Left renal cortex interstitium (tissue), 4 donors: Measurements from ENCODE around the gene C19orf73. TPM values are rescaled to one million over a fixed set of nuclear protein-coding genes. Genes with fewer than 3 reads are reported as not detected.
"Not testable (repeated sequence)": the region's sequence is repeated elsewhere in the genome, so short reads cannot be mapped to it uniquely, and the experiment has no call there.

Source experiments
- DNase-seq, 4 donors: peaks; one replicate each; pipeline ENCODE4 v3.0.0-alpha.2; 2013; ENCODE audit warnings: low read depth in 4 of 4, low spot score in 2 of 4, missing footprints in 1 of 4
- polyA plus RNA-seq, 4 donors: library from polyadenylated mRNA; unstranded; fragments of 120-200 nt; gene quantifications; one replicate each; pipeline ENCODE4 v1.2.1, GENCODE V29; 2013; ENCODE audit not compliant: insufficient read length in 4 of 4

C19orf73 gene
- polyA plus RNA-seq, 4 donors, result 0.73 to 1.1 (median 0.80) TPM

- no peak for DNase-seq
Measured at GRCh38 chr19:49125025-49125731, 6.2 kb upstream of the C19orf73 start.

GRCh38 chr19:49123285-49123684 lies 4.3 kb upstream of the C19orf73 start:
- DNase-seq, result not testable (repeated sequence)

GRCh38 chr19:49121841-49122240 lies 2.9 kb upstream of the C19orf73 start:
- not testable (repeated sequence) for DNase-seq

- no peak for DNase-seq
Measured at GRCh38 chr19:49120868-49121267, 1.9 kb upstream of the C19orf73 start.

GRCh38 chr19:49120325-49120683 lies 1.4 kb upstream of the C19orf73 start:
- DNase-seq, result no peak

GRCh38 chr19:49119411-49120324 lies 725 bp upstream of the C19orf73 start, which contains the start of gene PPFIA3:
Gene PPFIA3, plus strand, starts transcription at chr19:49119544. Its CDS starts 8,330 bp downstream, at chr19:49127874.
- peak in 1 of 4 donors; percentile 62 for DNase-seq

GRCh38 chr19:49117677-49118564 lies 1.0 kb downstream of the C19orf73 start:
- DNase-seq, result no peak

- no peak for DNase-seq
Measured at GRCh38 chr19:49116544-49116943, 2.4 kb downstream of the C19orf73 start.

- DNase-seq, result peak in 1 of 4 donors; percentile 51
Measured at GRCh38 chr19:49114630-49115363, 4.1 kb downstream of the C19orf73 start.

GRCh38 chr19:49113762-49114629 lies 4.9 kb downstream of the C19orf73 start, which contains the start of gene LIN7B:
Gene LIN7B, plus strand, starts transcription at chr19:49114370. Its CDS starts 35 bp downstream, at chr19:49114405.
- peak in 1 of 4 donors; percentile 63 for DNase-seq

- no peak for DNase-seq
Measured at GRCh38 chr19:49111218-49111998, 7.5 kb downstream of the C19orf73 start.

- DNase-seq, result no peak
Measured at GRCh38 chr19:49110567-49110966, 8.4 kb downstream of the C19orf73 start.

- DNase-seq, result no peak
Measured at GRCh38 chr19:49109569-49110233, 9.2 kb downstream of the C19orf73 start.

- no peak for DNase-seq
Measured at GRCh38 chr19:49109051-49109450, 9.9 kb downstream of the C19orf73 start.

GRCh38 chr19:49107625-49108459 lies 11.1 kb downstream of the C19orf73 start:
- DNase-seq, result no peak

- no peak for DNase-seq
Measured at GRCh38 chr19:49106648-49107135, 12.3 kb downstream of the C19orf73 start.
